ENCODE data around the gene CACNA1C.

DNA sequence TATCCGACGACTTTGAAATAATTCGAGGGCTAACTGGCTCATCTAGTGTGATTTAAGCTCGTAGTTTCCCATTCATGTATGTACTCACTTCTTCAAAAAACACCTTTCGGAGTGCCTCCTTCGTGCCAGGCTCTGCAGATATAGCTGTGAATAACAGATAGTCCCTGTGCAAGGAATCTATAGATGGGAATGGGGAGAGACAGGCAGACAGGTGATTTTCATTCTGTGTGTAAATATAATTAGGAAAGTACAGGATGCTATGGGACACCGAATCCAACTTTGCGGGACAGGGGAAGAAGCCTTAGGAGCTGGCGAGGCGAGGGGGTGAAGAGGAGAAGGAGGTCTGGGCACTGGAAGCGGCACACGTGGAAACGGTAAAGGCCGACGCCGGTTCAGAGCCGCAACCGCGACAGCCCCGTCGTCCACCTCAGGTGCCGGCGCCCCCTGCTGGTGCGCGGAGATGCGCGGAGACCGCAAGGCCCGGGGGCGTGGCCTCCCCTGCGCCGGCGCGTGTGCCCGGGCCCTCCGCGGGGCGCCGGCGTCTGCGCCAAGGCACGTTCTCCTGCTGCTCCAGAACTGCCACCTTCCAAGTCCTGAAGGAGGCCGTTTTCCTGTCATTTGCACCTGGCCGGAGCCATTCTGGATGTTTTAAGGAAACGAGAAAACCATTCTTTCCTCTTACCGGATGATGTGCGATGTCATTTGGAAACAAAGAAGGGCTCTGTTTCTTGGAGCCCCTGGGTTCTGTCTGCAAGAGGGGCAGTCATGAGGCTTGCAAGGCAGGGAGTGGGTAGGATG lies 18.0 kb upstream of the CACNA1C start:
- TF ChIP-seq TAF1 (IDR thresholded peaks at IDR 0.05; ENCODE audit: low read depth, low read length) (no peak), POLR2A (IDR thresholded peaks at IDR 0.05; ENCODE audit: low read depth, low read length) (no peak), POLR2AphosphoS5 (IDR thresholded peaks at IDR 0.05; ENCODE audit: low read depth, low read length) (no peak), POU2F2 (IDR thresholded peaks at IDR 0.05; ENCODE audit: low read depth, low read length) (no peak), SPI1 (IDR thresholded peaks at IDR 0.05; ENCODE audit: low read depth, low read length) (no peak), PAX5 (IDR thresholded peaks at IDR 0.05; ENCODE audit: insufficient read depth, low read length, severe bottlenecking) (no peak)

Data from GM12891 (cell line).